Measurements from ENCODE around the gene TEX2.

Gene TEX2

GRCh38 chr17:64158831-64159590 is 104.0 kb downstream of the TEX2 start:
- no peak for DNase-seq (ENCODE audit: low read depth)

- DNase-seq (ENCODE audit: low read depth), result no peak
These were observed 104.7 kb downstream of the TEX2 start for GRCh38 chr17:64158406-64158805.

- DNase-seq (ENCODE audit: low read depth), result no peak
These were observed 105.3 kb downstream of the TEX2 start for GRCh38 chr17:64157669-64158180.

- no peak for DNase-seq (ENCODE audit: low read depth)
These were observed 106.4 kb downstream of the TEX2 start for GRCh38 chr17:64156670-64157069.

GRCh38 chr17:64155751-64156544 is 107.1 kb downstream of the TEX2 start:
- no peak for DNase-seq (ENCODE audit: low read depth)

- DNase-seq (ENCODE audit: low read depth), result no peak
These were observed 107.9 kb downstream of the TEX2 start for GRCh38 chr17:64155129-64155528.

- no peak for DNase-seq (ENCODE audit: low read depth)
These were observed 108.3 kb downstream of the TEX2 start for GRCh38 chr17:64154717-64155116.

GRCh38 chr17:64154313-64154695 is 108.8 kb downstream of the TEX2 start:
- DNase-seq (ENCODE audit: low read depth), result no peak

GRCh38 chr17:64153565-64154312 is 109.3 kb downstream of the TEX2 start:
- no peak for DNase-seq (ENCODE audit: low read depth)

GRCh38 chr17:64152428-64153125 is 110.5 kb downstream of the TEX2 start:
- no peak for DNase-seq (ENCODE audit: low read depth)

GRCh38 chr17:64151016-64151368 is 112.1 kb downstream of the TEX2 start:
- no peak for DNase-seq (ENCODE audit: low read depth)

GRCh38 chr17:64150237-64151015 is 112.6 kb downstream of the TEX2 start:
- no peak for DNase-seq (ENCODE audit: low read depth)

- no peak for DNase-seq (ENCODE audit: low read depth)
These were observed 113.9 kb downstream of the TEX2 start for GRCh38 chr17:64149196-64149595.

- no peak for DNase-seq (ENCODE audit: low read depth)
These were observed 114.4 kb downstream of the TEX2 start for GRCh38 chr17:64148699-64149098.

GRCh38 chr17:64148017-64148631 is 114.9 kb downstream of the TEX2 start:
- DNase-seq (ENCODE audit: low read depth), result no peak

GRCh38 chr17:64147110-64148016 is 115.7 kb downstream of the TEX2 start:
- no peak for DNase-seq (ENCODE audit: low read depth)

GRCh38 chr17:64146418-64147109 is 116.5 kb downstream of the TEX2 start:
- DNase-seq (ENCODE audit: low read depth), result peak; percentile 24

GRCh38 chr17:64145751-64146417 is 117.2 kb downstream of the TEX2 start:
- peak; percentile 95 for DNase-seq (ENCODE audit: low read depth)

Data from T-helper 22 cell (primary cell).